Measurements from ENCODE around the gene SERPINA3. TPM values are rescaled to one million over a fixed set of nuclear protein-coding genes. Genes with fewer than 3 reads are reported as not detected.

SERPINA3 gene
- total RNA-seq, 1 donor from 2014 or later = 33.9 TPM

GRCh38 chr14:94624537-94625352 is 12.6 kb downstream of the SERPINA3 start:
- H3K27me3 ChIP-seq (ENCODE audit: control insufficient read depth, insufficient read depth, low read length) = peaks cover 8% of the 10 kb centered on the region
- TF ChIP-seq CTCF (IDR thresholded peaks at IDR 0.05; ENCODE audit: insufficient read depth, low read length, poor library complexity, severe bottlenecking) = no peak
- H3K4me3 ChIP-seq (ENCODE audit: low read depth, low read length) = no peak overlapping the region
- no peak for DNase-seq (ENCODE audit: low read depth)
- H3K36me3 ChIP-seq (ENCODE audit: control insufficient read depth, insufficient read depth, low read length) = no peaks in the 10 kb centered on the region

- H3K27me3 ChIP-seq (ENCODE audit: control insufficient read depth, insufficient read depth, low read length) = peaks cover 8% of the 10 kb centered on the region
- no peak for TF ChIP-seq CTCF (IDR thresholded peaks at IDR 0.05; ENCODE audit: insufficient read depth, low read length, poor library complexity, severe bottlenecking)
- H3K36me3 ChIP-seq (ENCODE audit: control insufficient read depth, insufficient read depth, low read length) = no peaks in the 10 kb centered on the region
- DNase-seq (ENCODE audit: low read depth) = no peak
- no peak overlapping the region for H3K4me3 ChIP-seq (ENCODE audit: low read depth, low read length)
Measured at GRCh38 chr14:94625353-94625635, 13.1 kb downstream of the SERPINA3 start.

- DNase-seq (ENCODE audit: low read depth) = no peak
- TF ChIP-seq CTCF (IDR thresholded peaks at IDR 0.05; ENCODE audit: insufficient read depth, low read length, poor library complexity, severe bottlenecking) = no peak
- no peak overlapping the region for H3K4me3 ChIP-seq (ENCODE audit: low read depth, low read length)
- no peaks in the 10 kb centered on the region for H3K36me3 ChIP-seq (ENCODE audit: control insufficient read depth, insufficient read depth, low read length)
- peaks cover 8% of the 10 kb centered on the region for H3K27me3 ChIP-seq (ENCODE audit: control insufficient read depth, insufficient read depth, low read length)
Measured at GRCh38 chr14:94628578-94628977, 16.4 kb downstream of the SERPINA3 start.

GRCh38 chr14:94630396-94630795 is 18.2 kb downstream of the SERPINA3 start:
- H3K36me3 ChIP-seq (ENCODE audit: control insufficient read depth, insufficient read depth, low read length) = no peaks in the 10 kb centered on the region
- H3K4me3 ChIP-seq (ENCODE audit: low read depth, low read length) = no peak overlapping the region
- no peak for TF ChIP-seq CTCF (IDR thresholded peaks at IDR 0.05; ENCODE audit: insufficient read depth, low read length, poor library complexity, severe bottlenecking)
- H3K27me3 ChIP-seq (ENCODE audit: control insufficient read depth, insufficient read depth, low read length) = no peaks in the 10 kb centered on the region
- no peak for DNase-seq (ENCODE audit: low read depth)

- Histone ChIP-seq H3K4me3 (ENCODE audit: low read depth, low read length) (no peak overlapping the region), H3K36me3 (ENCODE audit: control insufficient read depth, insufficient read depth, low read length) (no peaks in the 10 kb centered on the region), H3K27me3 (ENCODE audit: control insufficient read depth, insufficient read depth, low read length) (no peaks in the 10 kb centered on the region)
- no peak for DNase-seq (ENCODE audit: low read depth)
- TF ChIP-seq CTCF (IDR thresholded peaks at IDR 0.05; ENCODE audit: insufficient read depth, low read length, poor library complexity, severe bottlenecking) = no peak
Measured at GRCh38 chr14:94631050-94631449, 18.9 kb downstream of the SERPINA3 start.
